NCI-H128 (cell line): ENCODE results near the gene LRRC61.
A peak's percentile ranks its signal among the peaks of the same experiment; 100 is the strongest.

Experiments used
- DNase-seq: peaks from one replicate; lab custom pipeline; 2025; ENCODE audit not compliant: unreplicated experiment; lab: John Stamatoyannopoulos, UW

The LRRC61 gene

GRCh38 chr7:150346922-150347321 lies 23.8 kb downstream of the LRRC61 start:
- no peak for DNase-seq

DNA sequence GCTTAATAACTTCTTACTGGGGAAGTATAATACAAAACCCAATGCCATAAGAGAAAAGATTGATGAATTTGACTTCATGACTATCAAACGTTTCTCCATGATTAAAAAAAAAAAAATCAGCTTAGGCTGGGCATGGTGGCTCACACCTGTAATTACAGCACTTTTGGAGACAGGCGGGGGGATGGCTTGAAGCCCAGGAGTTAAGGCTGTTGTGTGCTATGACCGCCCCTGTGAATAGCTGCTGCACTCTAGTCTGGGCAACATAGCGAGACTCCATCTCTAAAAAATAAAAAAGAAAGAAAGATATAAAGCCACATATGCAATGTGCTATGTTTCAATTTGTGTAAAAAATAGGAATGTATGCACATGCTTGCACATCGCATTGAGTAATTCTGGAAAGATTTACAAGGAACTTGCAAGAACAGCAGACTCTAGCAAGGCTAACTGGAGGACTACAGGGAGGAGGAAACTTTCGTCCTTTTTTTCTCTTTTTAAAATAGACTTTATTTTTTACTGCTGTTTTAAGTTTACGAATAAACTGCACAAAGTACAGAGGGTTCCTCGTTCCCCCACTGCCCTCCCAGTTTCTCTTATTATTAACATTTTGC lies 28.5 kb downstream of the LRRC61 start:
- no peak for DNase-seq

DNA sequence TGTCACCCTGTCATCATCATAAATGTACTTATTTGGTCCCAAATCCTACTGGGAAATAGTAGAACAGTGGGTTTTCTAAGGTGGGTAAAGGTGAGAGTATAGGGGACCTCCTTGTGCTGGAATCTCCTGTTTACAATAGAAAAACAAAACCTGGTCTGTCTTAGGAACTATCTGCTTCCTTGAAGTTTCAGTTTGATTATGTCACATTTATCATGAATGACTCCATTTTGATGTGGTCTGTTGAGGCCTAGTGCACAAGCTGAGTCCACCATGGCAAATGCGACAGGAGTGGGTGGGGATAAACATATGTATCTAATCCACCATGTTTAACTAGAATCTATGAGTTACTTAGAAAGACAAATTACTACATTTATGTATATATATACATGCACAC lies 32.5 kb downstream of the LRRC61 start:
- DNase-seq, result no peak

- DNase-seq, result no peak
Observed at GRCh38 chr7:150356265-150356897, 33.2 kb downstream of the LRRC61 start.

GRCh38 chr7:150357270-150357669 lies 34.1 kb downstream of the LRRC61 start:
- DNase-seq, result no peak

DNA sequence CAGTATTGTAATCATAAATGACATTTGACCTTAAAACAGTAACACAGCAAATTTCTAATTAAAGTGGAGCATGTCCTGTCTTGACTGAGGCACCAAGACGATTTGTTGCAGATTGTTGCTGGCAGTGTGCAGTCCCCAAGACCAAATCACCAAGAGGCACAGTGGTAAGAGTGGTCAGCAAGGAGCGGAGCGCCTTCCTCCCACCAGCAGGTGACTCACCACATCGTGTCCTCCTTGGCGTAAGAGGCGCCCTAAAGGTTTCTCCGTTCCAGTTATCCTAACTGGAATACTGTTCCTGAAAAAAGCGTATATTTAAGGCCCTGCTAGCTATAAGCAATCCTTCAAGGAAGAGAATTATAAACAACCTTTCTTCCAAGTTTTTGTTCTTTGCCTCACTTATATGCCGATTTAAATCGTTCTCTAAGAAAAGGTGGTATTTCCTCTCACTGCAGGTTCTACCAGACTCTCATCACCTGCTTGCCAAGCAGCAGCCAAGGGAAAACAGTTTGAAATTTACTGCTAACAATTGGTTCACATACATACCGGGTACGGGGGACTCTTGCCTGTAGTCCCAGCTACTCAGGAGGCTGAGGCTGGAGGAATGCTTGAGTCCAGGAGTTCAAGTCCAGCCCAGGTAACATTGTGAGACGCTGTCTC lies 34.7 kb downstream of the LRRC61 start:
- DNase-seq, result no peak

DNA sequence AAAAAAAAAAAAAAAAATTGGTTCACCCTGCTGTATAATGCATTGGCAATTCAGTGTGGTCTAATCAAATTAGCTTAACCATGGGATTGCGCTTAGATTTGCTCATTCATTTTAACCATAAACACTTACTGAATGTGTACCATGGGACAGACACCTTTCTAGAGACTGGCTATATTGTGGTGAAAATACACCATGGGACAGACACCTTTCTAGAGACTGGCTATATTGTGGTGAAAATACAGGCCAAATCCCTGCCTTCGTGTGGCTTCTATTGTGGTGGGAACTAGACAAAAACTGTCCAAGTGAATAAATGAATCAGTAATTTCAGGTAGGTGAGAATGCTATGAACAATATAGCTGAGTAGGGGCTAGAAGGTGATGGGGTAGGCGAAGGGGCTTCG lies 35.3 kb downstream of the LRRC61 start:
- DNase-seq, result no peak

DNA sequence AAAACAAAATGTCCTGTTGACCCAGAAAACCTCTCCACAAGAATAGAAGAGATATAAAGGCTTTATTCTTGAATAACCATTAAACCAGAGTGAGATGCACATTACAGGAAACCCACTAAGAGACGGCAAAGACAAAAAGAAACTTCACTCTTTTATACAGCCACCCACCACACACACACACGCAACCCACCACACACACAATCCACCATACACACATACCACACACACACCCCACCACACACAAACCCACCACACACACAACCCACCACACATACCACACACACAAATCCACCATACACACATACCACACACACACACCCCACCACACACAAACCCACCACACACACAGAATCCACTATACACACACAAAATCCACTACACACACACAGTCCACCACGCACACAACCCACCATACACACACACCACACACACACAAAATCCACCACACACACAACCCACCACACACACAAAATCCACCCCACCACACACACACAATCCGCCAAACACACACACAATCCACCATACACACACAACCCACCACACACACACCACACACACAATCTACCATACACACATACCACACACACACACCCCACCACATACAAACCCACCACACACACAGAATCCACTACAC lies 36.0 kb downstream of the LRRC61 start:
- no peak for DNase-seq

GRCh38 chr7:150359622-150360362 lies 36.6 kb downstream of the LRRC61 start:
- DNase-seq, result no peak

- no peak for DNase-seq
Observed at GRCh38 chr7:150360363-150361058, 37.4 kb downstream of the LRRC61 start.

DNA sequence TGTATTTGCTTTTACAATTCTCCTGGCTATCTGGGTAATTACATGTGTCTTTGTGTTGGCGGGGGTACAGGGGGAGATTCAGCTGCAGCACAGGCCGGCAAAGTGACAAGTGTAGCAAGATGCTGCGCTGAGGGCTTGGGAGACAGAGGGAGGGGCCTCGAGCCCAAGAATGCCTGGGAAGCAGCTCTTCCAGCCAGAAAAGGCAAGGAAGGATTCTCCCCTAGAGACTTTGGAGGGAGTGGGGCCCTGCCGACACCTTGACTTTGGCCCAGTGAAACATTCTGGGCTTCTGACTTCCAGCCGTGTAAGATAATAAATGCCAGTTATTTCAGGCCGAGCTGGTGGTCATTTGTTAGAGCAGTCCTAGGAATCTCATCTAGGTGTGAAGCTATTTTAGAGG lies 38.2 kb downstream of the LRRC61 start:
- no peak for DNase-seq

- no peak for DNase-seq
Observed at GRCh38 chr7:150361807-150362621, 38.9 kb downstream of the LRRC61 start.

GRCh38 chr7:150363370-150363769 lies 40.2 kb downstream of the LRRC61 start:
- DNase-seq, result no peak

- DNase-seq, result no peak
Observed at GRCh38 chr7:150363872-150364271, 40.7 kb downstream of the LRRC61 start.

GRCh38 chr7:150365194-150365593 lies 42.0 kb downstream of the LRRC61 start:
- no peak for DNase-seq

DNA sequence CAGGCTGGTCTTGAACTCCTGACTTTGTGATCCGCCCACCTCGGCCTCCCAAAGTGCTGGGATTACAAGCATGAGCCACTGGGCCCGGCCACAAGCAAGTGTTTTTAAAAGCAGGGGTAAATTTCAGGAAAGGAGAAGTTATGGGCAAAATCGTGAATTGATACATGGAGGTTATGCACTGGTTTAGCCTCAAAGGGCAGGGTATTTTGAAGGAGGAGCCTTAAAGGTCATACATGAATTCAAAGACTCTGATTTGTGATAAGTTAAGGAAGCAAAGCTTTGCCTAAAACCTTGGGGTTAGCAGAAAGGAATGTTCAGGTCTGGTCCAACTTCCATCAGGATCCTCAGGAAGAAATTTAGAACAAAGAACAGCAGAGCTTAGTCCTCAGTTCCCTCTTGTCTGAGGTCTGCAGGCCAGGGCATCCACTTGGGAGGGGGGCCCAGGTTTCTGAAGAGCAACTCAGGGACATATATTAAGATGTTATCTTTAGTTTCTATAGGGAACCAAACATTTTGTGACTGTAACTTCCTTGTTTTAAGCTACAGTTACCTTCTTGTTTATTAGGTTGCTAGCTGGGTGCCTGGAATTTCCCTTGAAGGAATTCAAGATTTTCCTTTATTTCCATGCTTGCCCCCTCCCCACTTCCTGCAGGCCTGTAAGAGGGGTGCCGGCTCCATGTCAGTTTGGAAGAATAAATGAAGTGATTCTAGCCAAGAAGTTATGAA lies 42.7 kb downstream of the LRRC61 start:
- no peak for DNase-seq

DNA sequence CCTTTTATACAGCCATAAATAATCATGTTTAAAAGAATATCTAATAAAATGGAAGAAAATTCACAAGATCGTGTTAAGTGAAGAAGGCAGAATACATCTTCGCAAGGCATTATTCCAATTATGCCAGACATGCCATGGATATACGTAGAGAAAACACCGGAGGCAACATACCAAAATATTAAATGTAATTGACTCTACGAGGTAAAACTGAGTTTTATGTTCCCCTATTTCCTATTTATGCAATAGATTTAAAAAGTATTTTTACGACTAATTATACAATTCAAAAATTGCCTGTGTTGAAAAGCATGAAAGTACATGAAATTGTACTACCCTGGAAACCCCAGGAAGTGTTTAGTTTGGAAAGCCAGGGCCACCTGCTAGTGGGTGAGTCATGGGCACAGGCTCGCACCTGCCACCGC lies 44.5 kb downstream of the LRRC61 start:
- no peak for DNase-seq

- DNase-seq, result peak; percentile 57
Observed at GRCh38 chr7:150368096-150368883, 45.1 kb downstream of the LRRC61 start, which contains the start of gene REPIN1. Gene REPIN1 (plus strand): TSS chr7:150368822. CDS start chr7:150369712, 890 bp downstream.
